ENCODE data around the gene VMAC.

DNA sequence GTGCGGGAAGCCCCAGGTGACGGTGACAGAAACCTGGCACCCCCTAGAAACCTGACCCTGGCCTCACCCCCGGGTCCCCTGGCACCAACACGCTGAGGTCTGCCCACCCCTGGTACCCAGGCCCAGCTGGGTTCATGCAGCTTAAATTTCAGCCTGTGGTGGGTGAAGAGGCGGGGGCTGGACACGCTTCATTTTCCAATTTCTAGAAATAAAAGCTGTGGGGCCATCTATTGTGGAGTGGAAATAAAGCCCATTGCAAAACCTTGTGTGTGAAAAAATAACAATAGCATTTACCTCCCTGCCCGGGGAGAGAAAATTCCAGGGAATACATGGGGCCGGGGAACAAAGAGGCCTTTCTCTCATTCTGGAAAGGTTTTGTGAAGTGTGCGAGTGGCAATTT lies 26.8 kb upstream of the VMAC start:
- TF ChIP-seq, protein P1, sequence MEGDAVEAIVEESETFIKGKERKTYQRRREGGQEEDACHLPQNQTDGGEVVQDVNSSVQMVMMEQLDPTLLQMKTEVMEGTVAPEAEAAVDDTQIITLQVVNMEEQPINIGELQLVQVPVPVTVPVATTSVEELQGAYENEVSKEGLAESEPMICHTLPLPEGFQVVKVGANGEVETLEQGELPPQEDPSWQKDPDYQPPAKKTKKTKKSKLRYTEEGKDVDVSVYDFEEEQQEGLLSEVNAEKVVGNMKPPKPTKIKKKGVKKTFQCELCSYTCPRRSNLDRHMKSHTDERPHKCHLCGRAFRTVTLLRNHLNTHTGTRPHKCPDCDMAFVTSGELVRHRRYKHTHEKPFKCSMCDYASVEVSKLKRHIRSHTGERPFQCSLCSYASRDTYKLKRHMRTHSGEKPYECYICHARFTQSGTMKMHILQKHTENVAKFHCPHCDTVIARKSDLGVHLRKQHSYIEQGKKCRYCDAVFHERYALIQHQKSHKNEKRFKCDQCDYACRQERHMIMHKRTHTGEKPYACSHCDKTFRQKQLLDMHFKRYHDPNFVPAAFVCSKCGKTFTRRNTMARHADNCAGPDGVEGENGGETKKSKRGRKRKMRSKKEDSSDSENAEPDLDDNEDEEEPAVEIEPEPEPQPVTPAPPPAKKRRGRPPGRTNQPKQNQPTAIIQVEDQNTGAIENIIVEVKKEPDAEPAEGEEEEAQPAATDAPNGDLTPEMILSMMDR (IDR thresholded peaks at IDR 0.05; ENCODE audit: insufficient read depth, low read depth, low read length) = no peak
- TF ChIP-seq EZH2 (IDR thresholded peaks at IDR 0.05; ENCODE audit: insufficient read depth, low read length) = no peak
